ENCODE results near the gene CEP112. TPM values are rescaled to one million over a fixed set of nuclear protein-coding genes. Genes with fewer than 3 reads are reported as not detected.

CEP112 gene
- total and polyA plus RNA-seq, 9 of the 15 experiments (the other 6 are each of a cell fraction or from before 2014, with no cell fraction given) = 0.84 TPM; not detected in 8

- Histone ChIP-seq H3K79me2 (ENCODE audit: control insufficient read depth, insufficient read depth, low read length) (no peaks in the 10 kb centered on the region), H4K20me1 (replicated peaks; ENCODE audit: control insufficient read depth, insufficient read depth, low read length) (no peaks in the 10 kb centered on the region), H3K4me1 (replicated peaks in 1 of 2; ENCODE audit: control insufficient read depth in 2 of 2, insufficient read depth in 2 of 2, low read length in 2 of 2) (no peaks in the 10 kb centered on the region), H3K27ac (ENCODE audit: extremely low read depth, low read depth, low read length) (no peak overlapping the region), H3K27me3 (ENCODE audit: control insufficient read depth in 2 of 2, insufficient read depth in 2 of 2, low read length in 2 of 2) (no peaks in the 10 kb centered on the region), H3K9me3 (replicated peaks; ENCODE audit: control insufficient read depth, insufficient read depth, low read depth, low read length) (no peaks in the 10 kb centered on the region), H3K9ac (ENCODE audit: insufficient read depth in 1 of 2, low read depth in 2 of 2, low read length in 2 of 2) (no peak overlapping the region), H3K36me3 (ENCODE audit: control insufficient read depth, insufficient read depth, low read length) (no peaks in the 10 kb centered on the region), H3K9me1 (ENCODE audit: control insufficient read depth, insufficient read depth, low read length) (no peaks in the 10 kb centered on the region), H3K4me2 (ENCODE audit: insufficient read depth, low read length) (no peak overlapping the region), H3K4me3 (no peak overlapping the region), H2AFZ (ENCODE audit: low read depth, low read length) (no peak overlapping the region)
- in situ Hi-C loops (cut with MboI) = no loop called here
- 0% methylated on average over 3 of the region's 3 CpGs for WGBS (ENCODE audit: insufficient coverage, low coverage, missing lambda C conversion rate)
- no peak for ATAC-seq
- DNase-seq (ENCODE audit: extremely low read depth in 1 of 4, low spot score in 3 of 4) = no peak
- CTCF ChIA-PET (ENCODE audit: low intra/inter-chr PET ratio) = no interaction called here
- no TSS peak for BruUV-seq (replicated peaks)
- no peak for FAIRE-seq
- POLR2A ChIA-PET = no interaction called here
- intact Hi-C loops (cut with micrococcal nuclease) = no loop called here
- TF ChIP-seq ZSCAN29 (IDR thresholded peaks at IDR 0.05) (no peak), ZBTB7A (IDR thresholded peaks at IDR 0.05; ENCODE audit: borderline replicate concordance, control insufficient read depth, low read depth, low read length) (no peak), BRCA1 (IDR thresholded peaks at IDR 0.05) (no peak), BRCA1 (CRISPR knock-in tag; IDR thresholded peaks at IDR 0.05) (no peak), UBTF (IDR thresholded peaks at IDR 0.05; ENCODE audit: borderline replicate concordance in 1 of 2, low read depth in 2 of 2, low read length in 2 of 2) (no peak), ATF1 (CRISPR knock-in tag; IDR thresholded peaks at IDR 0.05) (no peak), ATF1 (tag; IDR thresholded peaks at IDR 0.05) (no peak), SETDB1 (IDR thresholded peaks at IDR 0.05; ENCODE audit: low read length) (no peak), RBFOX2 (IDR thresholded peaks at IDR 0.05; ENCODE audit: low read depth, low read length) (no peak), CUX1 (CRISPR knock-in tag; IDR thresholded peaks at IDR 0.05) (no peak), CBX3 (IDR thresholded peaks at IDR 0.05; ENCODE audit: borderline replicate concordance in 1 of 2, low read length in 2 of 2) (no peak), ZNF282 (CRISPR knock-in tag; IDR thresholded peaks at IDR 0.05) (no peak), JUNB (CRISPR knock-in tag; conservative IDR thresholded peaks at IDR 0.05) (no peak), RAD21 (CRISPR knock-in tag; conservative IDR thresholded peaks at IDR 0.05 in 1 of 2, IDR thresholded peaks at IDR 0.05 in 1 of 2) (no peak), ATF7 (IDR thresholded peaks at IDR 0.05) (no peak), ZNF561 (CRISPR knock-in tag; conservative IDR thresholded peaks at IDR 0.05) (no peak), ZNF764 (CRISPR knock-in tag; IDR thresholded peaks at IDR 0.05; ENCODE audit: low read depth) (no peak)
Observed at GRCh38 chr17:65730711-65731169, 461.2 kb downstream of the CEP112 start.
